ENCODE results near the gene ANKEF1.
"Not testable (repeated sequence)": the region's sequence is repeated elsewhere in the genome, so short reads cannot be mapped to it uniquely, and the experiment has no call there.

ANKEF1 gene

DNA sequence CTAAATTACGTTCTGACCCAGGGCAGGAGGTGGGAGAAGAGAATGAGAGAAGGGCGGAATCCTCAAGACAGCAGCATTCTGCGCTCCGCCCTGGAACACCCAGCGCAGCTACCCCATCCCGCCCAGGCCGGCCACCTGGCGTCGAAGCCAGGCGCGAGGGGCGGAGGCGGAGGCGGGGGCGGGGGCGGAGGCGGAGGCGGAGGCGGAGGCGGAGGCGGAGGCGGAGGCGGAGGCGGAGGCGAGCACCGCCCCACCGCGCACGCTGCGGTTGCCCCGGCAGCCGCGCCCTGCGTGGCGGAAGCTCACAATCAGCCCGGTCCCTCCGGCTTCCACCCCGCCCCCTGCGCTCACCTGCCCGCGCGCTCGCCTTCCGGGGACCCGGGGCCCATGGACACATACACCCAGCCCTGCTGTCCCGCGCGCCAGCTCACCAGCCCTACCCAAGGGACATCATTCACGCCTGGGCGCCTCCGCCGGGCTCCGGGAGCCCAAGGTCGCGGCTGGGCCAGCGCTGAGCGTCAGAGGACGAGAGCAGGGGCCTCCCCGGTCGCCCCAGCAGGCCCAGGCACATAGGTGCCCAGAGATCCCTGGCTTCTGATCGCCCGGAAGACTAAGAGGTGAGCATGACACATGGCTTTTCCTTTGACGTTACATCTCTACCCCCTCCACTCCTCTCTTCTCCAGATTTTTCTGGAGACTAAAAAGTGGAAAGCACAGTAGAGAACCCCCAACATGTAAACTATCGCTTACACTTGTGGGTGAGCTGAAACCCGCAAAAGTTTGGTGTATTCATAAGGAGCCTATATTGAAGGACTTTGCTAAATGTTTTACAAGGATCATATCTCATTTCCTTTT lies at the start of gene ANKEF1:
ANKEF1 (plus strand) TSS at position 271 of the 855 bp plus-strand sequence. CDS start 3,315 bp downstream, outside the sequence.
- peak; percentile 95 for DNase-seq

DNA sequence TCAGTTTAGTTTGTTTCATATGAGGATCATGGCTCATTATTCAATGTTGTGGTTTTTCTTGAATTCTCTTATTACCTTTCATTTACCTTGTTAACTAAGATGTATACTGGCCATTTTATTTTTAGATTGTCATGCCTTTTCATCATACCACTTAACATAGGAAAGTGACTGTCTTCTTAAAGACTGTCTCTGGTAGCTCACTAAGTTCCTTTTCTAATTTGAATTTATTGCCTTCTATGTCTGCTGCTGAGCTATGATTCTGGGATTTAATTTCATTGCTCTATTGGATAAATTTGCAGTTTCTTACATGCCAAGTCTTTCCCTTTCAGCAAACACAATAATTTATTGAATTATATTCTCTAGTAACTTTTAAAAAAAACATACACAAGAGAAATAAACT lies 49.5 kb upstream of the ANKEF1 start:
- DNase-seq, result no peak

DNA sequence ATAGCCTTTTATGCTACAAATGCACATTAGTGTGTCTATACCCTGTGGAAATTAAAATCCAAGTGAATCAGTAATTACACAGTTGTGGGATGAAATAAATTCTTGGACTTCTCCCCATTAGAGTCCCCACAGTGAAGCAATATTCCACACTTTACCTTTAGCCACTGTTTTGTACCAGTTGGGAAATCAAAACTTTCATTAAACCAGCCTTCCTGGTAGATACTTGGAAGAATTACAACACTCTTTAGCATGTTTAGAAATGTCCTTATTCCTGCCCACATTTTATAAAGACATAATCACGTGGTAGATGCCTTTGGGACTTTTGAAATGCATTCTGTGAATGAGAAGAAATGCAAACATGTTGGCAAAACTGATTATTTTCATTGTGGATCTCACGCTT lies 49.0 kb upstream of the ANKEF1 start:
- no peak for DNase-seq

DNA sequence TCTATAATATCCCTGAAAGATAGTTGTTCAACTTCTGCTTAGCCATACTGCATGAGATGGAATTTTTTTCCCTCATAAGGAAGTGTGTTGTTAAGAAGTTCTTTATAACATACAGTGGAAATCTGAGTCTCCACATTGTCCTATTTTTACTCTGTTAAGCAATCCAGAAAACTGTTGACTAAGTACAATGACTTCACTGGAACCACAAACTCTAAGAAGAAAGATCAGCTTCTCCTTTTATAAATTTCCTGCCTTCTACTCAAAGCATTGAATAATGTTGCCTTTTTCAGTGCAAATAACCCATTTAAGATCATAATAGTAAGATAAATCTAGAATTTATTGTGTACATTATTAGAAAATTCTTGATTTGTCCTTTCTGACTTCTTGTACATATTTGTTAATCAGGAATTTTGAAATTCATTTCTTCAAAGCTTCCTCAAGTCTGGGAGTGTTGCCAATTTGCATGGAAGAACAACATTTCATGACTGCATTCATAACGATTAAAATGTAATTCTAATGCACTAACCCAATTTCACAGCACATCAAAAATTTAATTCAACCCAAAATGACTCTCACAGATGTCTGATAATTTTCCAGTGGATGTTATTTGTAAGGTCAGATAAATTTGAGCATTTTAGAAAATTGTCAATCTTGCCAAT lies 45.6 kb upstream of the ANKEF1 start:
- no peak for DNase-seq

DNA sequence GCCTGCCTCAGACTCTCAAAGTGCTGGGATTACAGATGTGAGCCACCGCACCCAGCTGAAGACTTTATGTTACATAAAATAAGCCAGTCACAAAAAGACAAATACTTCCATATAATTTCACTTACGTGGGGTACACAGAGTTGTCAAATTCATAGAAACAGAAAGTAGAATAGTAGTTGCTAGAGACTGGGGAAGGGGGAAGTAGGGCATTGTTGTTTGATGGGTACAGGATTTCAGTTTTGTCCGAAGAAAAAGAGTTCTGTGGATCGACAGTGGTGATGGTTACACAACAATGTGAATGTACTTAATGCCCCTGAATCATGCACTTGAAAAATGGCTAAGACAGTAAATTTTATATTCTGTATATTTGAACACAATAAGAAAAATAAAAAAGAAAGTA lies 41.6 kb upstream of the ANKEF1 start:
- DNase-seq, result no peak

DNA sequence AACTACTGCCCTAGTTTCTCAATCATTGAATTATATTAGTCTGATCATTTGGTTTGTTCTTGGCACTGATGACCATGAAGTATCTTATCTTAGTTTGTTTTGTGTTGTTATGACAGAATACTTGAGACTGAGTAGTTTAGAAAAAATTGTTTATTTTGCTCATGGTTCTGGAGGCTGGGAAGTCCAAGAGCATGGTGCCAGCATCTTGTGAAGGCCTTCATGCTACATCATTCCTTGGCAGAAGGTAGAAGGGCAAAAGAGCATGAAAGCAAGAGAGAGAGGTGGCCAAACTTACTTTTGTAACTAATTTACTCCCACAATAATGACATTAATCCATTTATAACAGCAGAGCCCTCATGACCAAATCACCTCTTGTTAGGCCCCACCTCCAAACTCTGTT lies 40.1 kb upstream of the ANKEF1 start:
- DNase-seq, result no peak

DNA sequence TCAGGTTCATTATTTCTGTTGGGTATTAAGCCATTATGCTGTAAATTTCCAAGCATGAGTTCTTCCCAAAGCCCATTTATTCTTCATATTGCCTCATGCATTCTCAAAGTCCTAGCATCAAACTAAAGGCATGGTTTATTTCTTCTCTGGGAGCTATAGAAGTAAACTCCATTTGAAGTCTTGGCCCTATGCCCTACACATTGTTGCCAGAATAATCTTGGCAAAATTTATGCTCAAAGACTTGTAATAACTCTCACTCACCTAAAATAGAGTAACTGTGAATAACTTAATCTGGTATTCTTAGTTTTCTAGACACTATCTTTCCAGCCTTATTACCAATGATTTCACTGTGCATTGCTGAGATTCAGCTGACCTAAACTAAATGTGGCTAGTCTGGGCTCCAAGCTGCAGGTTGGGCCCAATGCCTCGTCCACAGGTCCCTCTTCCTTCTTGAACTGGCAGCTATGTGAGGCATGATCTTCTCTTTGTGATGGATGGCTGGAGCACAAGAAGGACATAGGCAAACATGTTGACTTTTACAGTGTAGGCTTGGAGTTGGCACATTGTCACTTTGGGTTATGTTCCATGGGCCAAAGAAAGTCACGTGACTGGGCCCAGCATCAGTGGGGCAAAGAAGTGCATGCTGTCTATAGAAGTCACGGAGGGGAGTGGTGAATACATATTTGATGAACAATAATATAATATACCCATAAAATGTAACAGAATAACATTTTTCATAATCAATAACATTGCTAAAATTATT lies 39.1 kb upstream of the ANKEF1 start:
- DNase-seq, result no peak

DNA sequence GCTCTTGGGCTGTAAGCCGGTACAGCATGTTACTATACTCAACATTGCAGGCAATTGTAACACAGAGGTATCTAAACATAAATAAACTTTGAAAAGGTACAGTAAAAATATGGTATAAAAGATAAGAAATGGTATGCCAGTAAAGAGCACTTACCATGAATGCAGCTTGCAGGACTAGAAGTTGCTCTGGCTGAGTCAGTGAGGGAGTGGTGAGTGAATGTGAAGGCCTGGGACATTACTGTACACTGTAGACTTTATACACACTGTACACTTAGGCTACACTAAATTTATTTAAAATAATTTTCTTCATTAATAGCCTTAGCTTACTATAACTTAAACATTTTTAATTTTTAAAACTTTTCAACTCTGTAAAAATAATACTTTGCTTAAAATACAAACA lies 37.8 kb upstream of the ANKEF1 start:
- no peak for DNase-seq

DNA sequence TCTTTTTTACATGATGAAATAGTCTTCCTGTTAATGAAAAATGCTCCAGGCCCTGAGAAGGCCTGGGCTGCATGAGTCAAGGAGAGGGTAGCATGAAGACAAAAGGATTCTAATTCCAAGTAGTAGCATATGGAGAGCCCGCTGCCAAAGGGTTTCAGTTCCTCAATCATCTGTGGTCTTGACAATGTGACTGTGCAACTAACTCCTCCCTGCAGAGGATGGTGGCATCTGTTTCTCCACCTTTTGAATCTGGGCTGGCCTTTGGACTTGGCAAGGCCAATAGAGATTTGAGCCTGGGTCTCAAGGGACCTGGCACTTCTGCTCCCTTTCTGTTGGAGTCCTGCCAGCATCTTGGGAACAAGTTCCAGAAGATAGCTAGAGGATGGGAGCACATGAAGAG lies 35.1 kb upstream of the ANKEF1 start:
- no peak for DNase-seq

DNA sequence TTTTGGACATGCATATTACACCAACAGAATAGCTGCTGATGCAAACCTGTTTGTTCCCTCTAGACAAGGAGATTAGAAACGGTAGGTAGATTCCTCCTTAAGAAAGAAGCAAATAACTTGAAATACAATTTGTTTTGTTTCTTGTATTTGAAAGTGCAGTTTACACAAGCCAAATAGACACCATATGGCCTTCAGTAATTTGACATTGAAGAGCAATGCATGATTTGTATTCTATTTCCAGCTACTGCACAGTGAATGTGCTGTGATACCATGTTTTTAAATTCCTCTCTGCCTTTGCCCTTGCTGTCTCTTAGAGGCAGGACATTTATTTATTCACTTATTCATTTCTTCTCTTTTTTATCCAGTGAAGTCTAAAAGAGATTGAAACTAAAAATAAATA lies 31.9 kb upstream of the ANKEF1 start:
- no peak for DNase-seq

DNA sequence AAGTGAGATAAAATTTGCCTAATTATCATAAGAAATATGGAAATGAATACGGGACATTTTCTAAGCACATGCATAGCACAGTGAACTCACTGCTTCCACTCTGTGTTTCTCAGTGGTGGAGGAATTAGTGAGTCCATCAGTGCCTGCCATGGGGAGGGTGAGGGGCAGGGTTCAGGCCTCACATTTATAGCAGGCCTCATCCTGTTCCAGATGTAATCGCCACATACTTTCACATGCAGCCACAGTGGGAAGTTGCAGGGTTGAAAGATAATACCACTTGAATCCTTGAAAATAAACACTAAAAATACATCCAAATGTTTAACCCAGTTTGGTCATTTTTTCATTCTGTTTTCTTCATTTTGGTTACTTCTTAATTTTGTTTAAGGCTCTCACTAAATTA lies 29.9 kb upstream of the ANKEF1 start:
- DNase-seq, result no peak

DNA sequence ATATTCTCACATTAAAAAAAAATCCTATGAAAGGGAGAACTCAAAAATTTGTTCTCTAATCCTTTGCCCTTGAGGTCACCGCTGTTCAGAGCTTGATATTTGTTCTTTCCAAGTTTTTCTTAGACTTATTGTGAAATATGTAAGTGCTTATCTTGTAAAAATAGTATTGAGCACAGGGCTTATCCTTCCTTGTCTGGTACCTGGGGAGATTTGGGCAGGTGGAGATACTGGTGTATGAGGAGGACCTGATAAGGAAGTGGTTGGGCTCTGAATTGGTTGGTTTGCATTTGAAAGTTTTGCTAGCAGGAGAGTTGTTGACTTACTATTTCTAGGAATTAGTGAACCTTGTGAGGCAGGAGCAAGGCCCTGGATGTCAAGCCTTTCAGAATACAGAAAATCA lies 28.9 kb upstream of the ANKEF1 start:
- no peak for DNase-seq

DNA sequence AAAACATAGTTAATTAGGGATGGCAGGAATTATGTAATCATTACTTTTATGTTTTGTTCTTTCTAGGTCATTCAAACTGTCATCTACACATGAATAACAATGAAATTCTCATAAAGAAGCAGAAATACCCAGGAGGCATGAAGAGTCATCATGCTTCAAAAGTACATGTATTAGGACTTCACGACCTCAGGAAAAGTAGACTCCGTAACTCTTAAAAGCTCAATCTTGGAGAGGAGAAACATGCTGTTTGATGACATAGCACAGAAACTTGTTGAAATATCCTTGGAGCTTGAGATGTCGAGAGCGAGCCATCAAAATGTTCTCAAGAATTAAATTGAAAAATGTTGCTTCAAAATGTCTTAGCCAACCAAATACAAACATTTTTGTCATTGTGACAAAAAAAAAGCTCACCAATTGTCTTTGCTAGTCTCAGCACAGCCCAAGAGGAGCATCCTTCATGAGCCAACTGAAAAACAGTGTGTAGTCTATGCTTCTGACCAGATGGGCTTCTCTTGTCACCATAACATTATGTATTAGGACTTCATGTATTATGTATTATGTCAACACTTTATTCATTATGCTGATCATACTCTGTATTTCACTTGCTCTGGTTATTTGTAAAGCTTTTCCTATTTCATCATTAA lies 28.2 kb upstream of the ANKEF1 start:
- no peak for DNase-seq

DNA sequence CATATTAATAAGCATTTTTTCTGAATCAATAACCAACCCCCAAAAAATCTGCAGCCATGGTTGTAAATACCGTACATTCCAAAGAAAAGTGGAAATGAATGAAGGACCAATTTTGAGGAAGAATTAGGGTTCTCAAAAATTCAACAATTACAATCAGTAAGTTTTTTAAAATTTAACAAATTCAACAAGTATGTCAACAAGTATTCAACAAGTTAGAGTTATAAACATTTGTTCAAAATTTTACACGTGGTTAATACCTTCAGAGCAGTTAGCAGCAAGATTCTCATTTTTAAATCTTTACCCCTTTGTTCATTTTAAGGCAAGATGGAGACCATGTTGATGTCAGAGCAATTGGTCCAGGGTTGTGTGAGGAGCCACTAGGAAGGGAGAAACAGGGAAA lies 27.6 kb upstream of the ANKEF1 start:
- DNase-seq, result no peak

DNA sequence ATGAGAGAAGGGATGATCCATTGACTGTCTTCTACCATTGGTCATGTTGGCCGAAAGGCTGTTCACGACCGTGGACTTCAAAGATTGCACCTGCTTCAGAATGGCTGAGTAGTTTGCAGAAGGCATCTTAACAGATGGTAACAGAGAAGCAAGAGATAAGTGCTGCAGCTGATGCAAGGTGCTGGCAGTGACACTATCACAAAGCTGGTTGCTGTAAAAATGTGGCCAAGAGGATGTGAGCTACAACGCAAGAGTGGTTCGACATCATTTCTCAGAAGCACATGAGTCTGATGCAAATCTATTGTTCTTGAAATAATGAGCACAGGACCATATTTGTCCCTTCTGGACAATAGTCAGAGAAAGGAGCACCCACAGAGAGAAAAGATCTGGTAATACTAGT lies 27.0 kb upstream of the ANKEF1 start:
- no peak for DNase-seq

DNA sequence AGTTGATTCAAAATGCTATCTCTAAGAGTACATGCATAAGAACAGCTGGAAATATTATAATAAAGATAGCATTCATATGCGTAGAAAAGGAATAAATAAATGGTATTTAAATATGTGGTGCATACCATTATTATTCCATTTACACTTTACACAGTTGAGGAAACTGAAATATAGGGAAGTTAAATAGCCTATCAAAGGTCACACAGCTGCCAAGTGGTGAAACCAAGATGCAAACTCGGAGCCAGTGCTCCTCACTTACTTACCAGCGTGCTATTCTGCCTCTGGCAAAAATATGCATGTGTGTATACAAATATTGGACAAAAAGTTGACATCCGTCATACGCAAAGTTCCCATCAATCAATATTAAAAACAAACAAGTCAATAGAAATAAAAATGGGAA lies 22.3 kb upstream of the ANKEF1 start:
- no peak for DNase-seq

DNA sequence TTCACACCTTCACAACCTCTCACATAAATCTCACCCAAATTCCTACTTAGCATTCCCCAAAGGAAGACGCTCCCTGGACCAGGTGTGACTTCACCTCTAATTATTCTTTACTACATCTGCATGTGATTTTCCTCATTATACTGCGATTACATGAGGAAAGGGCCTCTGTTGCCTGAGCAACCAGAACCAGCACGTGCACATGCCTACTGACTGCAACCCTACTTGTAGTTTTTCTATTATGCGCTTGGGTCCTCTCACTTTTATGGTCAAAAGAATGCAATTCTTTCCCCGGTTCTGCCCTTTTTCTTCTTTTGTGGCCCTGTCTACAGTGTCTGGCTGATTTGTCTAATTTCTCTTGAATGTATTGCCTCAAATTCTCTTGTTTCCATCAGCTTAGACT lies 20.4 kb upstream of the ANKEF1 start:
- DNase-seq, result no peak

DNA sequence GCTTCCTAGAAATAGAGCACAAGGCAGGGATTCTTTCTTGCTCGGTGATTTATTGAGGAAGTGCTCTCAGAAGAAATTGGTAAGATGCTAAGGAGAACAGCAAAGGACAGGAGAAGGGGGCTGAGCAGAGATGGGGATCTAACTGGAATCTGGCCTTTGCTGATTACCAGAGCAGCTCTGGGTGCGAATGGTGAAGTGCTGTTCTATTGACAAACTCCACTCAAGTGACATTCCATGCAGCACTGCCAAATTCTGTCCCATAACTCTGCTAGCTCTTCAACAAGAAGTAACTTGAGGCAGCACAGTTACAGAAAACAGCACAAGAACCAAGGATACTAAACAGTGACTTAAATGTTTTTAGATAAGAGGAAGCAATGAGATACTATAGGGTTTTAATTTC lies 13.8 kb upstream of the ANKEF1 start:
- DNase-seq, result no peak

DNA sequence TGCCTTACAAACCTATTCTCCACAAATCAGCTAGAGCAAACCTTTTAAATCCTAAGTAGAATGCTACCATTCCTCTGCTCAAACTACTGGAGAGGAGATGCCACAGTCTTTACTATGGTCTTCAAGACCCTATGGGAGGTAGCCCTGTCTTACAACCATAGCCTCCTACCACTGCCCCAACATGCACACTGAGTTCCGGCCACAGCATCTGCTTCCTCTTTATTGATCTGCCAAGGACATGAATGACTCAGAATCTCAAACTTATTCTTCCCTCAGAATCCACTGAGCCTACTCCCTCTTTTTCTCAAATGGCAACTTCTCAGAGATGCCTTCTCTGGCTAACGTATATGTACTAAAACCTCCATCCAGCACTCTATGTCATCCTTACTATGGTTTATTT lies 12.2 kb upstream of the ANKEF1 start:
- DNase-seq, result no peak

DNA sequence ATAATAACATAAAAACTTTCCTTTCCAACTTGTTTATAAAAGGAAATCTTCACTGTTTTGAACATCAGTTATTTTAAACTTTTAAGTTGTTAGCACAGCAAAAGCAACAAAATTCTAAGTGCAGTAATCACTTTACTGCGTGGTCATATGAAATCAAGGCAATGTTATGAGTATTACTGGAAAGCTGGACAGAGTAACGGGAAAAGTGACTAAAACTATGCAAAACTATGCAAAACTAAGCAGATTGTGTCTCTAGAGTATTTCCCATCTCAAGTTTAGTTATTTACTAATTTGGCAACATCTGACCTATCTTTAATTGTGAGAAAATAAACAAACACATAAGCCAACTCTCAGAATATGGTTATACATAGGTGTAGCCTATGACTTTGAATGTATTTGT lies 10.9 kb upstream of the ANKEF1 start:
- no peak for DNase-seq

DNA sequence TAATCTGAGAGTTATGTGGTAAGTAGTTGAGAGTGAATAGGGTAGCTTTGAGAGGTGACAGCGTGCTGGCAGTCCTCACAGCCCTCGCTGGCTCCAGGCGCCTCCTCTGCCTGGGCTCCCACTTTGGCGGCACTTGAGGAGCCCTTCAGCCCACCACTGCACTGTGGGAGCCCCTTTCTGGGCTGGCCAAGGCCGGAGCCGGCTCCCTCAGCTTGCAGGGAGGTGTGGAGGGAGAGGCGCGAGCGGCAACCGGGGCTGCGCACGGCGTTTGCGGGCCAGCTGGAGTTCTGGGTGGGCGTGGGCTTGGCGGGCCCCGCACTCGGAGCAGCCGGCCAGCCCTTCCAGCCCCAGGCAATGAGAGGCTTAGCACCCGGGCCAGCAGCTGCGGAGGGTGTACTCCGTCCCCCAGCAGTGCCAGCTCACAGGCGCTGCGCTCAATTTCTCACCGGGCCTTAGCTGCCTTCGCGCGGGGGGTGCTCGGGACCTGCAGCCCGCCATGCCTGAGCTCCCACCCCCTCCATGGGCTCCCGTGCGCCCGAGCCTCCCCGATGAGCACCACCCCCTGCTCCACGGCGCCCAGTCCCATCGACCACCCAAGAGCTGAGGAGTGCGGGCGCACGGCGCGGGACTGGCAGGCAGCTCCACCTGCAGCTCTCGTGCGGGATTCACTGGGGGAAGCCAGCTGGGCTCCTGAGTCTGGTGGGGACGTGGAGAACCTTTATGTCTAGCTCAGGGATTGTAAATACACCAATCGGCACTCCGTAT lies 3.2 kb upstream of the ANKEF1 start:
- not testable (repeated sequence) for DNase-seq

DNA sequence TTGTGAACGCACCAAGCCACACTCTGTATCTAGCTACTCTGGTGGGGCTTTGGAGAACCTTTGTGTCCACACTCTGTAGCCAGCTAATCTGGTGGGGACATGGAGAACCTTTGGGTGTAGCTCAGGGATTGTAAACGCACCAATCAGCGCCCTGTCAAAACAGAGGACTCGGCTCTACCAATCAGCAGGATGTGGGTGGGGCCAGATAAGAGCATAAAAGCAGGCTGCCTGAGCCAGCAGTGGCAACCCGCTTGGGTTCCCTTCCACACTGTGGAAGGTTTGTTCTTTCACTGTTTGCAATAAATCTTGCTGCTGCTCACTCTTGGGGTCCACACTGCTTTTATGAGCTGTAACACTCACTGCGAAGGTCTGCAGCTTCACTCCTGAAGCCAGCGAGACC lies 2.5 kb upstream of the ANKEF1 start:
- not testable (repeated sequence) for DNase-seq

Measured in NCI-H510A (cell line).